HFF-Myc (cell line): ENCODE data around the gene SPC24.
"Not testable (repeated sequence)": the region's sequence is repeated elsewhere in the genome, so short reads cannot be mapped to it uniquely, and the experiment has no call there.

ENCODE experiments used
- DNase-seq: peaks from one replicate; pipeline ENCODE4 v3.0.0-alpha.2; 2011; ENCODE audit warnings: low read depth; ENCODE audit errors: extremely low read depth
- H3K4me3 ChIP-seq: replicated peaks from 2 replicates; pipeline ENCODE4 v1.5.1; 2011; ENCODE audit warnings: low read depth, mild to moderate bottlenecking, control low read depth, low read length
- CTCF ChIP-seq: IDR thresholded peaks from 2 replicates; pipeline ENCODE4 v1.5.1; 2012; ENCODE audit warnings: mild to moderate bottlenecking, low read depth, low read length, control low read depth; ENCODE audit errors: missing control alignments

The SPC24 gene

GRCh38 chr19:11111117-11111770, 44.3 kb downstream of the SPC24 start:
- TF ChIP-seq CTCF, result no peak
- no peak overlapping the region for H3K4me3 ChIP-seq
- no peak for DNase-seq

GRCh38 chr19:11108746-11109145, 46.8 kb downstream of the SPC24 start:
- DNase-seq, result no peak
- TF ChIP-seq CTCF, result no peak
- H3K4me3 ChIP-seq, result no peak overlapping the region

GRCh38 chr19:11106477-11106876, 49.1 kb downstream of the SPC24 start:
- no peak for TF ChIP-seq CTCF
- DNase-seq, result no peak
- H3K4me3 ChIP-seq, result no peak overlapping the region

- DNase-seq, result no peak
- no peak for TF ChIP-seq CTCF
- H3K4me3 ChIP-seq, result no peak overlapping the region
These were observed 50.5 kb downstream of the SPC24 start for GRCh38 chr19:11105014-11105636.

- H3K4me3 ChIP-seq, DNase-seq: not testable (repeated sequence)
These were observed 51.9 kb downstream of the SPC24 start for GRCh38 chr19:11103667-11104066.

- H3K4me3 ChIP-seq, result no peak overlapping the region
- no peak for TF ChIP-seq CTCF
- no peak for DNase-seq
These were observed 52.6 kb downstream of the SPC24 start for GRCh38 chr19:11102944-11103343.

GRCh38 chr19:11101057-11101456, 54.5 kb downstream of the SPC24 start:
- TF ChIP-seq CTCF, result no peak
- no peak for DNase-seq
- H3K4me3 ChIP-seq, result no peak overlapping the region
